ENCODE measurements around the gene ITGA3.

Gene ITGA3

DNA sequence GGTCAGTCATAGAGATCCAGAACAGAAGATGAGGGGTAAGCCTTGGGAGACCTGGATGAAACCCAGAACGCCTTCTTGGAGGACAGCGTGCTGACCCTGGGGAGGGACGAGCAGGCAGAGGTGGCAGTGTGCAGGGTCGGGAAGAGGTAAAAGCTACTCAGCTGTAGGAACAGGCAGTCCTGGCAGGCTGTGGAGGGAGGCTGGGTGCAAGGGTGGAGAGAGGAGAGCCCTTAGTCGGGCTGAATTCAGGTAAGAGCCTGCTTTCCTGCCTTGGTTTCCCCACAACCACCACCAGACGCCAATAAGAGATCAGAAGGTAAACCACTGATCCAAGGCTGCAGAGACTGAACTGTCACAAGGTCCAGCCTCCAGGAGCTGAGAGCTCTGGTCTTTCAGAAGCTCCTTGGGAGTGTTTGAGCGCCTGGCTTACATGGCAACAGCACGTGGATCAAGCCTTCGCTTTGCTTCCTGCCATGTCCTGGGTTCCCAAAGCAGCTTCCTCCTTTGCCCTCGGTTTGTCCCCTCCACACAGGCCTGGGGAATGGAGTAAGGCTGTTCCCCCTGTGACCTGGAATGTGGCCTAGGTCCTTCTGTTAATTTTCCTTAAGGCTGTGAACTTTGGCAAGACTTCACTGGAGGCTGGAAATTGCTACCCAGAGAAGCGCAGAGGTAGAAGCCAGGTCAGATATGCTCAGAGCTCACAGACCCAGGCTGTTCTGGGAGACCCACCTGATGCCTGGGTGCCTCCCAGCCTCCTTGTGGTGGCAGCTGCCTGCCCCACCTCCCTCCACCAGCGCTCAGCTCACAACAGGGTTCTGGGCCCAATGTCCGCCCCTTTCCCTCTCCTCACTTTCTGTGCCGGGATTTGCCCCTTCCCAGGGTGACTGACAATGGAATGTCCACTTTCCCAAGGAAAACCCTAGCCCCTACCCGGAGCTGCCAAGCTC, 35.3 kb downstream of the ITGA3 start:
- no peak for DNase-seq (ENCODE audit: extremely low read depth, low read depth)
- TF ChIP-seq CTCF (IDR thresholded peaks at IDR 0.05; ENCODE audit: low read depth, low read length, missing control alignments), result no peak
- H3K4me3 ChIP-seq (replicated peaks; ENCODE audit: low read depth, low read length), result no peak overlapping the region

- TF ChIP-seq CTCF (IDR thresholded peaks at IDR 0.05; ENCODE audit: low read depth, low read length, missing control alignments), result no peak
- no peak for DNase-seq (ENCODE audit: extremely low read depth, low read depth)
- no peak overlapping the region for H3K4me3 ChIP-seq (replicated peaks; ENCODE audit: low read depth, low read length)
Observed at GRCh38 chr17:50091918-50092285, 36.0 kb downstream of the ITGA3 start.

DNA sequence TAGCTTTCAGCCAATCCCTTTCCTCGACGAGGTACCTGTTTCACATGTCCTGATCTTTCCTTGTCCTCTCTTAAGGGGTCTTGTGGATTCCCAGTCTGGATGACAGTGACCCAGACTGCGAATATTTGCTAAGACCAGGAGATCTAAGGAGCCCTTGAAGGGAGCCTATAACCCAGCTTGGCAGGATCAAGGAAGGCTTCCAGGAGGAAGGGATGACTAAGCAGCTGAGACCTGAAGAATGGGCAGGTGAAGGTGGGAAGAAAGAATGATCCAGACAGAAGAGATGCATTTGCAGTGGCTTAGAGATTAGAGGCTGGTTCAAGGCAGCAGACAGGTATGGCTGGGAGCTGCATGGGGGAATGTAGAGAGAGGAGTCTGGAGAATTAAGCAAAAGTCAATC, 37.3 kb downstream of the ITGA3 start:
- TF ChIP-seq CTCF (IDR thresholded peaks at IDR 0.05; ENCODE audit: low read depth, low read length, missing control alignments), result no peak
- DNase-seq (ENCODE audit: extremely low read depth, low read depth), result no peak
- H3K4me3 ChIP-seq (replicated peaks; ENCODE audit: low read depth, low read length), result no peak overlapping the region

GRCh38 chr17:50093807-50094206, 37.9 kb downstream of the ITGA3 start:
- no peak for TF ChIP-seq CTCF (IDR thresholded peaks at IDR 0.05; ENCODE audit: low read depth, low read length, missing control alignments)
- no peak overlapping the region for H3K4me3 ChIP-seq (replicated peaks; ENCODE audit: low read depth, low read length)

DNA sequence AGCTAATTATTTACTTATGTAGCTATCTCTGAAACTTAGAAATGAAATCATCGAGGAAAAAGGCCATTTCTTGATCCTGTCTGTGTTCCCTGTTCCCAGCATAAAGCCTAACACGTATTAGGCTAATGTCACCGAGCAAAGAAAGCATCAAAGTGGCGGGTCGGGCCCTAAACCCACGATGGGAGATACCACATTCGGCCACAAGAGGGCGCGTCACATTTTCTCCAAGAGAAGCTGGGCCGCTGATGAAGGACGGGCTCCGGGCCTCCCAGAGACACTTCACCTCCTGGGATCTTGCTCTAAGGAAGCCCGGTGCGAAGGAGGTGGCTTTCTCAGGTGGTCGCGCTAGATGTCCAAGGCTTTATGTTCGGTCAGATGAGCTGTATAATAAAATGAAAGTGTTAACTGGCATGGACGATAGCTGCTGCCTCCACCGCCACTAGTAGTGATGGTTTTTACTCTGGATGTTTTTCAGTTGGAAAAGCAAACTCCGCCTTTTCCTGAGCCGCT, 38.4 kb downstream of the ITGA3 start:
- peak overlapping the region; percentile 63 for H3K4me3 ChIP-seq (replicated peaks; ENCODE audit: low read depth, low read length)
- DNase-seq (ENCODE audit: extremely low read depth, low read depth), result peak; percentile 72
- peak; percentile 83 for TF ChIP-seq CTCF (IDR thresholded peaks at IDR 0.05; ENCODE audit: low read depth, low read length, missing control alignments)

More at GRCh38 chr17:50093807-50094206, 37.9 kb downstream of the ITGA3 start:
- DNase-seq (ENCODE audit: extremely low read depth, low read depth), result no peak

DNA sequence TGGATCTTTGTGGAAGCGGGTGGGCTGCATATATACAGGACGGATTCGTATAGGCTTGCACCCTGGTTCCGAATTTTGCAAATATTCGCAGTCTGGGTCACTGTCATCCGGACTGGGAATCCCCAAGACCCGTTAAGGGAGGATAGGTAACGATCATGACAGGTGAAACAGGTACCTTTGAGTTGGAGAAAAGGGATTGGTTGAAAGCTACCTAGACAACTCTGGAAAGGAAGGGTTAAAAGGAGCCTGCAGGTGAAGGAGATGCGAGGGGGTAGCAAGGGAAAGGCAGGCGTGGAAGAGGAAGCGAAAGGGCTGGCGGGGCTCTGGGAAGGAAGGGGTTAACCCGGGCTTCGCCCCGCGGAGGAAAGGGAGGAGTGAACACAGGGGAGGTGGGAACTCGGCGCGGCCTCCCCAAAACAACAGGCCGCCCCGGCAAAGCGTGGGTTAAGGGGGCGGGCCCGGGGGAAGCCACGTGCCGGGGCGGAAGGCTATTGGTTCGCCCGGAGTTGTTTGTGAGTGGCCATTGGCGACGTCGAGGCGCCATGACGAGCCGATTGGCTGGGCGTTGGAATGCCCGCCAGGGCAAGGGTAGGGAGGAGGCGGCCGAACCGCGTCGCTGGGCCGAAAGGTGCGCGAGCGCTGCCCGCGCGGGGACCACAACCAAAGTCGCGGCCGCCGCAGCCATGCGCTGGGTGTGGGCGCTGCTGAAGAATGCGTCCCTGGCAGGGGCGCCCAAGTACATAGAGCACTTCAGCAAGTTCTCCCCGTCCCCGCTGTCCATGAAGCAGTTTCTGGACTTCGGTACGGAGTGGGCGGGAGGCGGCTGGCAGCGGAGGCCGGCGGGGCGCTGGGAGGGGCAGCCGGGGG, 39.1 kb downstream of the ITGA3 start, which contains the start of gene PDK2:
PDK2 (plus strand) TSS at position 599 of the 867 bp plus-strand sequence; CDS start at position 684, 85 bp downstream.
- peak within 1 kb of the TSS; percentile 63 for H3K4me3 ChIP-seq (replicated peaks; ENCODE audit: low read depth, low read length)

More for the DNA sequence above, 39.1 kb downstream of the ITGA3 start, which contains the start of gene PDK2:
- peak; percentile 65 for DNase-seq (ENCODE audit: extremely low read depth, low read depth)
- TF ChIP-seq CTCF (IDR thresholded peaks at IDR 0.05; ENCODE audit: low read depth, low read length, missing control alignments), result no peak
